GM21423 (cell line): Measurements from ENCODE around the gene SLC1A3.

Experiments
- ATAC-seq: cut with Tn5 transposase; IDR thresholded peaks from one replicate; pipeline ENCODE4 v1.9.1; 2021; ENCODE audit warnings: mild to moderate bottlenecking, moderate library complexity; ENCODE audit not compliant: unreplicated experiment

Gene SLC1A3

DNA sequence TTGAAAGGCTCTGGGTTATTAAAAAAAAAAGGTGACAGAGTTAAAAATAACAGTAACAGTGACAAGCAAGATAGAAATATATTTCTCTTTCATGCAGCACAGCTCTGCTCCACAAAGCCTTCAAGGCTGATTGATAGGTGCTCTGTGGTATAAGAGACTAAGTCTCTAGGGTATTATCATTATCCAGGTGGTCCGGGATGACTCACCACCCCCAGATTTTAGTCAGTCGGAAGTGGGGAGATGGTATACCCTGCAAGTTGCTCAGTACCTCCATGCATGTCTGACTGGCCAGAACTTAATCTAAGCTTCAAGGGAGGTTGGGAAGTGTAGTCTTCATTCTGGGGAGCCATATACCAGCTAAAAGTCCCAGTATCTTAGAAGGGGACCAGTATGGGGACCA, 76.1 kb downstream of the SLC1A3 start:
- ATAC-seq = no peak

GRCh38 chr5:36683821-36684434, 77.5 kb downstream of the SLC1A3 start:
- no peak for ATAC-seq

DNA sequence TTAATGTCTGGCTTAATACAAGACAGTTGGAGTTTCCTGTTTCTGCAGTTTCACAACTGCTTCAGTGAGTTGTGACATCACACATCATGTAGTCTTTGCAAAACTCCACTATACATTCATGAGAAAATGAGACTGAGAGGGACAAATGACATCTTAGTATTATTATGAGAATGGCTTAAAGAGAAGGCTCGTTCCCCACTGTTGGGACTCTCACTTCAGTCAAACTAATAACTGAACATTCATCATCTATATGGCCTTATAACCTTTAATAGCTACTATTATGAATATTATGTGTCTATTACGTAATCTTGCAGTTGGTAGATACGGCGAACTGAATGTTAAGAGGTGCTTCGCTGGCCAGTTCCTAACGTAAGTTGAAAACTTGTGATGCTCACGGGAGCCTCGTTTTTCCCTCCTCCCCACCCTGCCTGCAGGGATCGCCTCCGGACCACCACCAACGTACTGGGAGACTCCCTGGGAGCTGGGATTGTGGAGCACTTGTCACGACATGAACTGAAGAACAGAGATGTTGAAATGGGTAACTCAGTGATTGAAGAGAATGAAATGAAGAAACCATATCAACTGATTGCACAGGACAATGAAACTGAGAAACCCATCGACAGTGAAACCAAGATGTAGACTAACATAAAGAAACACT, 79.4 kb downstream of the SLC1A3 start:
- ATAC-seq = no peak

GRCh38 chr5:36686881-36687280, 80.5 kb downstream of the SLC1A3 start:
- no peak for ATAC-seq

GRCh38 chr5:36688722-36689121, 82.3 kb downstream of the SLC1A3 start:
- ATAC-seq = no peak

DNA sequence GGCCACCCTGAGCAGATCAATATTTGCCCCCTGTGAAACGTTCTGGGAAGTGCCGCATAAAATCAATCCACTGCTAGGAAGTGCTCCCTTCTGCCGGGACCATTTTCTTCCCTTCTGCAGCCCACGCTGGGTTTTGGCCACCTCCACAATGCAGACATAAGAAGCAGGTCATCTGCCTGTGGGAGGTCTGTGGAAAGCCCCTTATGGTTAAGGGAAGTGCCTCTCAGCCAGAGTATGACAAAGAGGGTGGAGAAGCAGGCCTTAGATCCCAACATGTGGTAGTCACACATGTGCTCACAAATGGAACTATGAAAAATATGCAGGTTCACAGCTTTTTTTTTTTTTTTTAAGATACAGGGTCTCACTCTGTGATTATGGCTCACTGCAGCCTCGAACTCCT, 82.8 kb downstream of the SLC1A3 start:
- no peak for ATAC-seq

DNA sequence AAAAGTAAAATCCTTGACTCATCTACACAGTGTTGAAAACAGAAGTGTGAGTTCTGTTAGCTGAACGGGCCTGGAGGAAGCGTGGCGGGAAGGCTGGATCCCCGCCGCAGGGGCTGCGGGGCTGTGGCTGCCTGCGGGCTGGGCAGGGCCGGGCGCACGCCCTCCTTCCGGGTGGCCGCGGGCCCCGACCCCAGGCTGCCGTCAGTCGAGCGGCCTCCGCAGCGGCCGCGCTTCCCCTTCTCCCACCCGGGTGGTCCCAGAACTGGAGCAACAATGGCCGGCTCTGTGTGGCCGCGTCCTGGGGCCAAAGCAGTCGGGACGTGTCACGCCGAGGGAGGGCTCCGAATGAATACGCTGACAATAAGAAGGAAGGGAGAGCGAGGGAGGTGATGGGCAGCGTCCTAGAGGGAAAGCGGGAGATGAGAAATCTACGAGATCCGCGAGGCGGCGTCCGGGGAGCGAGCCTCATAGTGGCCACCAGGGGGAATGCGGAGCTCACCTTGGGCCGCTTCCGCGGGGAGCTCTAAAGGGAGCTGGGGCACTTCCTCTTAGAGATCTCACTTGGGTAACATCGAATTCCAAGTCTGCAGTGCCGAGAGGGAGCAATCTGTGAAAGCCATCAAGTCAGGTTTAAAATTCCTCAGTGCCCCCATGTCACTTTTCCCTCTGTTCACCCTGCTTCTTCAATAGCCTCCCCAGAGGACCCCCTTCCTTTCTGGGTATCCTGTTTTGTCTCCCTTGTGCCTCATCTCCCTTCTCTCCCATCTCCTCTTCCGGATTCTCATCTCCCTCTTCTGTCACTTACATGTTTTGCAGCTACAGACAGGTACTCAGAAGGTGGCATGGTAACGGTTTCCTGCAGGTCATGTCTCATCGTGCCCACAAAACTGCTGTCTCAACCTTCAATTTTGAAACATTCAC, 83.9 kb downstream of the SLC1A3 start:
- ATAC-seq = peak; percentile 69

DNA sequence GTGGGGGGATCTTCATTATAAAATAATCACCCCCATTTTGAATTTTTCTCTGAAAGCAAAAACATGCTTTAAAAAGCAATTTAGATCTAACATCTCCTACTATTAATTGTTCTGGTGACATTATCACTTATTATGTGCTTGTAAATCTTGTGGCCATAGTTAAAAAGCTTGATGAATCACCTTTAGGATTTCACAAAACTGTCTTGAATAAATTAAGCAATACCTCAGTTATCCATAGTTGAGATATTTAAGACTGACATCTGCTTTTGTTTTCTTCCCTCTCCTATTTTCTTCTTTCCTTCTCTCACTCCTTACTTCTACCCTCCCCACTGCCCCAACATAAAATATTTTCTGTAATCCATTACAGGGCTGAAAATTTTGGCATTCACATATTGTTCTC, 84.8 kb downstream of the SLC1A3 start:
- no peak for ATAC-seq

- no peak for ATAC-seq
Measured at GRCh38 chr5:36691696-36692371, 85.4 kb downstream of the SLC1A3 start.

DNA sequence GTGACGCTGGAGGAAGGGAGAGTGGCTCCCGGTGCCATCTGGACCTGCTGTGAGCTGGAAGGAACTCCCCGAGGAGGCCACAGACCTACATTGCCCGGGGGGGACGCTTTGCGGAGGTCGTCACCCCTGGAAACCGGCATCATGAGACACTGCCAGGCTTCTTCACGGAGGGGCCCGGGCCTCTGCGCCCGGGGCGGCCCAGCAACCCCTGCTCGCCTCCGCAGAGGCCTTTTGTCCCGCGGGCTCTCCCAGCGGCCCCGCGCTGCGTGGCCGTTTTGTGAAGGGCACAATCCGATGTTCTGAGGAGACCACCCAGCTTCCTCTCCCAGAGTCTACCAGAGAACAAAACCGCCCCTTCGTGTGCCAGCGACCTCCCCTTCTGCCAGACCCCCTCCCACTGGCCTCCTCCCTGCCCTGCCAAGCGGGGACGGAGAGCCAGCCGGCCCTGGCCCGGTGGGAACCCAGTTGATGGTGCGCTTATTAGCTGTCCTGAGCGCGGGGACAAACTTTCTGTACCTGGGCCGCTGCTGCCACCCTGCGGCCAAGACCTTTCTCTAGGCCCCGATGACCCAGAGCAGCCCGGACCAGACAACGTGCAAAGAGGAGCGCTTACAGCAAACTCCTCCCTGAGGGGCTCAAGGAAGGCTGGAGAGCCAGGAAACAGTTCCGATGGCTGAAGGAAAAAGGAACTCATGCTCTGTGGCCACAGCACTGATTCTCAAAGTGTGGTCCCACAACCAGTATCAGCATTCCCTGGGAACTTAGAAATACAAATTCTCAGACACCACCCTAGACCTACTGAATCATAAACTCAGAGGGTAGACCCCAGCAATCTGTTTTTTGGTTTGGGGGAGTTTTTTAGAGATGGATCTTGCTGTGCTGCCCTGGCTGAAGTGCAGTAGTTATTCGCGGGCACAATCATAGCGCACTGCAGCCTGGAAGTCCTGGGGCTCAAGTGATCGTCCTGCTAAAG, 86.7 kb downstream of the SLC1A3 start:
- ATAC-seq = peak; percentile 65

DNA sequence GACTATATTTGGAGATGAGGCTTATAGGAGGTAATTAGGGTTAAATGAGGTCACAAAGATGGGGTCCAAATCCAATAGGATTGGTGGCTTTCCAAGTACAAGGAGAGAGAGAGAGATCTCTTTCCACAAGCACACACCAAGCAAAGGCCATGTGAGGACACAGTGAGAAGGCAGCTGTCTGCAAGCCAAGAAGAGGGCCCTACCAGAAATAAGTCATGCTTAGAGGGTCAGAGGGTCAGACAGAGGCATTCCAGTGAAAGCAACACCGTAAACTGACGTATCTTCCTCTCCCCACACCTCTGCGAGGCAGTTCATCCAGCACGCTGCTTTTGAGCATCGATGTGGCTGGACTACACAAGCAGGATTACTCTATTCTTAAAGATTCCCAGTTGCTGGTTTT, 87.9 kb downstream of the SLC1A3 start:
- ATAC-seq = no peak

DNA sequence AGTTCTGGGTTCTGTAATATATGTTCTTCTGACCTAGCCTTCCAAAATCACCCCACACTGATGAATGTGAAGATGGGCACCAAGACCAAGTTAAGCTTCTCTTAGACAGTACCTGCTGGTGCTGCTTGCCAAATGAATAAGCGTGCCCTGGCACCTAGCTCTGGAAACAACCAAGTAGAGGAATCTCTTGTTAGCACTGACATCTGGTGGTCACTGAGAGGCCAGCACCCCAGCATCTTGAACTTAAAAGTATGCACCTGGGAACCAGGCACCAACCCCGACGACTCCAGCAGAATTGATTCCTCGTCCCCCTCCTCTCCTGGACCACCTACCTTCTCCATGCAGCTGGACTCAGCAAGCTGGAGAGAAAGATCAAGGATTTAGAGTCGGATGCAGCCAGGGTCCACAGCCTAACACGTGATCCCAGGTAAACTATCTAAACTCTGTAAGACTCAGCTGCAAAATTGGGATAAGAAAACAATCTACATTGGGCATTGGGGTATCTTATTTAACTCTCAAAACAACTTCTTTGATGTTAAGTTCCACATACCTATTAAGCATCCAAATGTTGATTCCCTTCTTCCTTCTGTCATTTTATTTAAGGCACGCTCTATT, 89.8 kb downstream of the SLC1A3 start:
- ATAC-seq = peak; percentile 33

GRCh38 chr5:36698031-36698430, 91.6 kb downstream of the SLC1A3 start:
- no peak for ATAC-seq

- ATAC-seq = peak; percentile 96
Measured at GRCh38 chr5:36701085-36701698, 94.8 kb downstream of the SLC1A3 start.

GRCh38 chr5:36703245-36703860, 96.9 kb downstream of the SLC1A3 start:
- no peak for ATAC-seq

DNA sequence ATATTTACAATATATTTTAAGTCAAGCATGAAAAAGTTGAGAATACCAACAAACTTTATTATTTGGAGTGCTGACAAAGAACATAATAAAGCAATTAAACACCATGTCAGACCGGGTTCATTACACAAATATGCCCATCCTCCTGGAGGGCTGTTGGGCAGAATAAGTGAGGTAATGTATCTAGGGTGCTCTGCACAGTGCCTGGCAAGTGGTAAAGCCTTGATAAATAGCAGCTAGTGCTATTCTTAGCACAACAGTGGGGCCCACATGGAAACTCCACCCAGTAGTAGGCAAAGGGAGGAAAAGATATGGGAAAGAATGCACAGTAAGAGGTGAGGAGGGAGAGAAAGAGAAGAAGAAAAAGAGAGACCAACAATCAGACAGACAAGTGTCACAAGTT, 97.7 kb downstream of the SLC1A3 start:
- ATAC-seq = no peak

DNA sequence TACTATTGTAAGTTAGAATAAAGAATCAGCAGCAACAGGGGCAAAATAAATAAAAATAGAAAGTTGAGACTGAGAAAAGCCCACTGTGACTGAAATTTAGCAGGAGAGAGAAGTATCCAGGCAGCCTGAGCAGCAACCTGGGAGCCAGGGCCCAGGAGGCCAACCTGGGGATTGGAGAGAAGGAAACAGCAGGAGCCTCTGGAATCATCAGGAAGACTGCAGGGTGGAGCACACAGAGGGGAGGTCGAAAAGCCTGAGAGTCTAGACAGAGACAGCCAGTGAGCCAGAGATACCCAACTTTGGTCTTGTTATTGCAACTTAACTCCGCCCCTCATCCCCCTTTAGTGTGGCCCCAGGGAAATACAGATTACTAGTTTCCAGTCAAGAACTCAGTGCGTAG, 98.6 kb downstream of the SLC1A3 start:
- no peak for ATAC-seq

GRCh38 chr5:36706662-36707061, 100.3 kb downstream of the SLC1A3 start:
- no peak for ATAC-seq

DNA sequence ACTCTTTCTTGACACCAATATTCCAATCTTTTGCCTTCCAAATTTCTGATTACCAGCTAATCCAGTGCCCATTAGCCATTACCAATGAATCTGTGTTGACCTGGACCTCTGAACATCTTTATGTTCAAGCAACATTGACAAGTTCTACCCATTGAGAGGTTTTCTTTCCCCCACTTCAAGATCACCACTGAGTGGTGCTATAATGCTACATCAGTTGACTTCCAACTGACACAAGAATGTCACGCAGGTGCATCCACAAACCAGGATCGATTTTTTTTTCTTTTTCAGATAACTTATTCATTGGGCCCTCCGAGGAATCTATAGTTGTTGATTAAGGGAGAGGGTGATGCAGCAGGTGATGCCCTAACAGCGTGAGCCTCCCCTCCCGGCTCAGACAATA, 102.6 kb downstream of the SLC1A3 start:
- no peak for ATAC-seq
